HG02970 (cell line): ENCODE data around the gene CCN2.

Experiments used
- ATAC-seq: cut with Tn5 transposase; IDR thresholded peaks from one replicate; pipeline ENCODE4 v1.9.1; 2021; ENCODE audit warnings: mild to moderate bottlenecking, moderate library complexity, moderate number of reproducible peaks; ENCODE audit not compliant: unreplicated experiment, low FRiP score

The CCN2 gene

GRCh38 chr6:131950767-131951575 is at the start of gene CCN2:
Gene CCN2, minus strand, starts transcription at chr6:131951372. Its CDS starts 200 bp downstream, at chr6:131951172.
- ATAC-seq: no peak

- no peak for ATAC-seq
Measured at GRCh38 chr6:132000296-132000695, 49.1 kb upstream of the CCN2 start.

- no peak for ATAC-seq
Measured at GRCh38 chr6:131999545-132000146, 48.5 kb upstream of the CCN2 start.

- ATAC-seq: no peak
Measured at GRCh38 chr6:131998255-131998982, 47.2 kb upstream of the CCN2 start.

GRCh38 chr6:131997429-131998153 is 46.4 kb upstream of the CCN2 start:
- no peak for ATAC-seq

GRCh38 chr6:131995917-131996316 is 44.7 kb upstream of the CCN2 start:
- ATAC-seq: no peak

- ATAC-seq: no peak
Measured at GRCh38 chr6:131992557-131992956, 41.4 kb upstream of the CCN2 start.

- ATAC-seq: no peak
Measured at GRCh38 chr6:131989036-131989435, 37.9 kb upstream of the CCN2 start.

GRCh38 chr6:131982740-131983259 is 31.6 kb upstream of the CCN2 start:
- ATAC-seq: no peak

- no peak for ATAC-seq
Measured at GRCh38 chr6:131981624-131981978, 30.4 kb upstream of the CCN2 start.

GRCh38 chr6:131980791-131981623 is 29.8 kb upstream of the CCN2 start:
- no peak for ATAC-seq

GRCh38 chr6:131980338-131980790 is 29.2 kb upstream of the CCN2 start:
- no peak for ATAC-seq

GRCh38 chr6:131979515-131980337 is 28.6 kb upstream of the CCN2 start:
- no peak for ATAC-seq

GRCh38 chr6:131978522-131978921 is 27.4 kb upstream of the CCN2 start:
- ATAC-seq: no peak

- no peak for ATAC-seq
Measured at GRCh38 chr6:131976545-131977061, 25.4 kb upstream of the CCN2 start.

- ATAC-seq: no peak
Measured at GRCh38 chr6:131972741-131973140, 21.6 kb upstream of the CCN2 start.

- no peak for ATAC-seq
Measured at GRCh38 chr6:131970076-131970859, 19.1 kb upstream of the CCN2 start.

- no peak for ATAC-seq
Measured at GRCh38 chr6:131968656-131969055, 17.5 kb upstream of the CCN2 start.
